Small intestine (tissue), 7 donors: Measurements from ENCODE around the gene ATF7. TPM values are rescaled to one million over a fixed set of nuclear protein-coding genes. Genes with fewer than 3 reads are reported as not detected.

ENCODE experiments used
- DNase-seq, 2 donors: peaks; one replicate each; pipeline versions ENCODE4 v3.0.0 to v3.0.0-alpha.2; 2013
- FAIRE-seq: peaks from 2 replicates; lab custom pipeline; 2012; peaks lifted over from hg19 to GRCh38; lab: Jason Lieb, UNC
- H3K27ac ChIP-seq, 3 donors: one replicate each; pipeline ENCODE4 v1.5.1; 2013; ENCODE audit warnings: low read length in 2 of 3, mild to moderate bottlenecking in 2 of 3, control low read depth in 1 of 3, inconsistent platforms in 1 of 3, low read depth in 1 of 3, moderate library complexity in 1 of 3
- H3K27me3 ChIP-seq, 3 donors: one replicate each; pipeline ENCODE4 v1.6.1; 2013; ENCODE audit warnings: low read length in 3 of 3, inconsistent platforms in 1 of 3; ENCODE audit not compliant: control insufficient read depth in 3 of 3, insufficient read depth in 3 of 3
- H3K36me3 ChIP-seq, 3 donors: one replicate each; pipeline ENCODE4 v1.6.1; 2013; ENCODE audit warnings: low read length in 3 of 3, inconsistent platforms in 1 of 3, low read depth in 1 of 3, mild to moderate bottlenecking in 1 of 3, moderate library complexity in 1 of 3; ENCODE audit not compliant: control insufficient read depth in 3 of 3, insufficient read depth in 2 of 3
- H3K4me1 ChIP-seq, 3 donors: one replicate each; pipeline ENCODE4 v1.6.1; 2013; ENCODE audit warnings: low read length in 2 of 3, inconsistent platforms in 1 of 3, low read depth in 1 of 3, mild to moderate bottlenecking in 1 of 3, moderate library complexity in 1 of 3; ENCODE audit not compliant: control insufficient read depth in 3 of 3, insufficient read depth in 2 of 3
- H3K4me3 ChIP-seq, 3 donors: one replicate each; pipeline ENCODE4 v1.5.1; 2013; ENCODE audit warnings: low read length in 3 of 3, control low read depth in 1 of 3, inconsistent platforms in 1 of 3, low read depth in 1 of 3, mild to moderate bottlenecking in 1 of 3, moderate library complexity in 1 of 3
- H3K9me3 ChIP-seq, 2 donors: one replicate each; pipeline ENCODE4 v1.6.1; 2013; ENCODE audit warnings: low read depth in 1 of 2, low read length in 1 of 2; ENCODE audit not compliant: control insufficient read depth in 2 of 2, insufficient read depth in 1 of 2
- WGBS, 3 donors: extraction: QIAGEN DNeasy Blood & Tissue Kit; methylation state at CpG; one replicate each; pipeline ENCODE4 v1.1.7; 2013; 5-methylcytosine and 5-hydroxymethylcytosine counted together
- polyA plus RNA-seq, 4 donors: library from polyadenylated mRNA; stranded (reverse) in 3 of 4; unstranded in 1 of 4; fragments of 200-250 nt in 3 of 4; fragments of 120-200 nt in 1 of 4; gene quantifications; one replicate each; pipeline versions ENCODE4 v1.2.1 to v1.2.3, GENCODE V29; 2013
- donor health status: healthy with polysubstance abuse.
- donor health status: control.
- donor health status: control.
- donor health status: Bipolar disorder and iron deficiency.
- donor health status: healthy.

ATF7 gene
- polyA plus RNA-seq, 4 donors: 8.6 to 32.9 (median 14.5) TPM

GRCh38 chr12:53502983-53503728 is 123.0 kb downstream of the ATF7 start:
- Histone ChIP-seq H3K27ac (no peak overlapping the region), H3K4me3 (no peak overlapping the region), H3K4me1 (peaks cover 4 to 27% (median 5%) of the 10 kb centered on the region in 3 donors), H3K27me3 (peaks cover 0 to 3% (median 0%) of the 10 kb centered on the region in 3 donors), H3K9me3 (no peaks in the 10 kb centered on the region), H3K36me3 (peaks cover 0 to 52% (median 0%) of the 10 kb centered on the region in 3 donors)
- WGBS, 3 donors: 81 to 88% (median 85%) methylated on average over 10 of the region's 10 CpGs
- no peak for DNase-seq
- no peak for FAIRE-seq

GRCh38 chr12:53502331-53502730 is 123.9 kb downstream of the ATF7 start:
- Histone ChIP-seq H3K4me3 (peak overlapping the region in 1 of 3 donors; percentile 61), H3K36me3 (peaks cover 0 to 46% (median 0%) of the 10 kb centered on the region in 3 donors), H3K4me1 (peaks cover 4 to 27% (median 5%) of the 10 kb centered on the region in 3 donors), H3K27me3 (peaks cover 0 to 3% (median 0%) of the 10 kb centered on the region in 3 donors), H3K27ac (peak overlapping the region in 1 of 3 donors; percentile 98), H3K9me3 (no peaks in the 10 kb centered on the region)
- WGBS, 3 donors: 71 to 80% (median 79%) methylated on average over 9 of the region's 9 CpGs
- FAIRE-seq (no peak), DNase-seq (no peak)

GRCh38 chr12:53501615-53502181 is 124.5 kb downstream of the ATF7 start:
- 54 to 70% (median 67%) methylated on average over 10 of the region's 10 CpGs for WGBS, 3 donors
- Histone ChIP-seq H3K4me1 (peaks cover 4 to 28% (median 5%) of the 10 kb centered on the region in 3 donors), H3K36me3 (peaks cover 0 to 40% (median 0%) of the 10 kb centered on the region in 3 donors), H3K9me3 (no peaks in the 10 kb centered on the region), H3K4me3 (peak overlapping the region in 2 of 3 donors; percentile 61 to 65), H3K27ac (peak overlapping the region; percentile 88 to 98 (median 98)), H3K27me3 (peaks cover 0 to 3% (median 0%) of the 10 kb centered on the region in 3 donors)
- DNase-seq: no peak
- FAIRE-seq: no peak

- WGBS, 3 donors: 0% methylated on average over 66 to 74 of the region's 74 CpGs
- peak; percentile 73 for FAIRE-seq
Measured at GRCh38 chr12:53500776-53501614, 125.2 kb downstream of the ATF7 start, which contains the start of gene TARBP2. Gene TARBP2 (plus strand): TSS chr12:53501283. CDS start chr12:53501409, 126 bp downstream.

GRCh38 chr12:53500142-53500775 is 125.9 kb downstream of the ATF7 start:
- peaks cover 4 to 38% (median 5%) of the 10 kb centered on the region in 3 donors for H3K4me1 ChIP-seq
- H3K9me3 ChIP-seq: no peaks in the 10 kb centered on the region
- peaks cover 0 to 3% (median 0%) of the 10 kb centered on the region in 3 donors for H3K27me3 ChIP-seq
- H3K27ac ChIP-seq: peak overlapping the region; percentile 80 to 98 (median 98)
- H3K4me3 ChIP-seq: peak overlapping the region in 2 of 3 donors; percentile 37 to 61
- peak; percentile 59 to 83 for DNase-seq
- 1 to 2% (median 2%) methylated on average over 17 of the region's 17 CpGs for WGBS, 3 donors
- FAIRE-seq: no peak
- H3K36me3 ChIP-seq: peaks cover 0 to 26% (median 0%) of the 10 kb centered on the region in 3 donors

More at GRCh38 chr12:53500776-53501614, 125.2 kb downstream of the ATF7 start, which contains the start of gene TARBP2:
- no peaks in the 10 kb centered on the region for H3K9me3 ChIP-seq
- peak within 1 kb of the TSS; percentile 56 to 65 (median 61) for H3K4me3 ChIP-seq
- peaks cover 0 to 3% (median 0%) of the 10 kb centered on the region in 3 donors for H3K27me3 ChIP-seq
- H3K27ac ChIP-seq: peak within 1 kb of the TSS; percentile 88 to 98 (median 98)
- H3K36me3 ChIP-seq: peaks cover 0 to 34% (median 0%) of the 10 kb centered on the region in 3 donors
- DNase-seq: peak; percentile 99 to 100
- peaks cover 4 to 33% (median 5%) of the 10 kb centered on the region in 3 donors for H3K4me1 ChIP-seq

GRCh38 chr12:53499266-53500141 is 126.7 kb downstream of the ATF7 start, which contains the start of gene MAP3K12:
Gene MAP3K12 (minus strand): TSS chr12:53499458. CDS start chr12:53487391, 12,067 bp downstream.
- peak within 1 kb of the TSS; percentile 80 to 98 (median 98) for H3K27ac ChIP-seq
- FAIRE-seq: no peak
- peaks cover 0 to 19% (median 0%) of the 10 kb centered on the region in 3 donors for H3K36me3 ChIP-seq
- H3K4me1 ChIP-seq: peaks cover 4 to 38% (median 5%) of the 10 kb centered on the region in 3 donors
- peak within 1 kb of the TSS; percentile 37 to 61 (median 38) for H3K4me3 ChIP-seq
- H3K27me3 ChIP-seq: peaks cover 0 to 3% (median 0%) of the 10 kb centered on the region in 3 donors
- 1% methylated on average over 38 to 51 of the region's 51 CpGs for WGBS, 3 donors
- peak; percentile 39 to 59 for DNase-seq
- H3K9me3 ChIP-seq: no peaks in the 10 kb centered on the region

GRCh38 chr12:53498235-53498630 is 127.9 kb downstream of the ATF7 start:
- FAIRE-seq (no peak), DNase-seq (no peak)
- H3K4me3 ChIP-seq: no peak overlapping the region
- peaks cover 5 to 50% (median 7%) of the 10 kb centered on the region in 3 donors for H3K4me1 ChIP-seq
- H3K36me3 ChIP-seq: peaks cover 0 to 6% (median 0%) of the 10 kb centered on the region in 3 donors
- H3K27ac ChIP-seq: no peak overlapping the region
- WGBS, 3 donors: 77 to 92% (median 83%) methylated on average over 2 of the region's 2 CpGs
- H3K9me3 ChIP-seq: no peaks in the 10 kb centered on the region
- H3K27me3 ChIP-seq: peaks cover 0 to 3% (median 0%) of the 10 kb centered on the region in 3 donors
